PC-3 (cell line): Measurements from ENCODE around the gene GPR152.

Source experiments
- EZH2 ChIP-seq: fragments of 300-600 bp; sonication (generic); IDR thresholded peaks from one replicate; pipeline ENCODE4 v1.6.1; 2017; ENCODE audit warnings: antibody characterized with exemption, mild to moderate bottlenecking, low read length; ENCODE audit not compliant: unreplicated experiment
- EZH2phosphoT487 ChIP-seq: fragments of 300-600 bp; sonication (generic); IDR thresholded peaks from 2 replicates; pipeline ENCODE4 v1.6.1; 2018; ENCODE audit warnings: mild to moderate bottlenecking, antibody characterized with exemption, low read length, borderline replicate concordance
- TF ChIP-seq, protein P1 (sequence below): fragments of 300-600 bp; sonication (generic); conservative IDR thresholded peaks from 2 replicates; pipeline ENCODE4 v1.5.1; 2017; ENCODE audit warnings: antibody characterized with exemption, low read depth, mild to moderate bottlenecking, low read length

DNA sequence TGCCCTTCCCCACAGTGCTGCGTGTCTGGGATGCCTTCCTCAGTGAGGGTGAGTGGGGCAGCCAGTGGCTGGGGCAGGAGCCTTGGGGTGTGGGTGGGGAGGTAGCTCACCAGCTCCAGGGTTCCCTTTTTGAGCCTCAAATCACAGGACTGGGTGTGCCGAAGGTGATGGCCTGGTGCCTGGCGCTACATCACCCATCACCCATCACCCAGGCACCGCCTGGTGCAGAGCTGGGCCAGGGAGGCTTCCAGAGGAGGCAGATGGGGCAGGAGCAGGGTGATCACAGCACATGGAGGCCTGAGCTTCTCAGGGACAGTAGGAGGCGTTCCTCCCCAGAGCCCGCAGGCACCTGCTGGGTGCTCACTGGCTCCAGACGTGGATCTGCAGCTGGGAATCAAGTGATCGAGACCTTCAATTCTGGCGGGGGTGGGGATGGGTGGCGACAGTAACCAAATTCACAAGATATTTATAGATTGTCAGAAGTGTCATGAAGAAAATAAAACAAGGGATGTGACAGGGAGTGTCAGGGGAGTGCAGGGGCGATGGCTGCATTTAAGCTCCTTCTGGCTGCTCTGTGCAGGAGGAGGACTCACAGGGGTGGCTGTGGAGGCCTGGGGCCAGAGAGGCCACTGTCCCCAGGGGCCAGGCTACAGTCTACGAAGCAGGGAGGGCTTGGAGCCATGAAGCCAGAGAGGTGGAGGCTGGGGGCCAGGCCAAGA, 45.4 kb downstream of the GPR152 start:
- TF ChIP-seq, protein P1, sequence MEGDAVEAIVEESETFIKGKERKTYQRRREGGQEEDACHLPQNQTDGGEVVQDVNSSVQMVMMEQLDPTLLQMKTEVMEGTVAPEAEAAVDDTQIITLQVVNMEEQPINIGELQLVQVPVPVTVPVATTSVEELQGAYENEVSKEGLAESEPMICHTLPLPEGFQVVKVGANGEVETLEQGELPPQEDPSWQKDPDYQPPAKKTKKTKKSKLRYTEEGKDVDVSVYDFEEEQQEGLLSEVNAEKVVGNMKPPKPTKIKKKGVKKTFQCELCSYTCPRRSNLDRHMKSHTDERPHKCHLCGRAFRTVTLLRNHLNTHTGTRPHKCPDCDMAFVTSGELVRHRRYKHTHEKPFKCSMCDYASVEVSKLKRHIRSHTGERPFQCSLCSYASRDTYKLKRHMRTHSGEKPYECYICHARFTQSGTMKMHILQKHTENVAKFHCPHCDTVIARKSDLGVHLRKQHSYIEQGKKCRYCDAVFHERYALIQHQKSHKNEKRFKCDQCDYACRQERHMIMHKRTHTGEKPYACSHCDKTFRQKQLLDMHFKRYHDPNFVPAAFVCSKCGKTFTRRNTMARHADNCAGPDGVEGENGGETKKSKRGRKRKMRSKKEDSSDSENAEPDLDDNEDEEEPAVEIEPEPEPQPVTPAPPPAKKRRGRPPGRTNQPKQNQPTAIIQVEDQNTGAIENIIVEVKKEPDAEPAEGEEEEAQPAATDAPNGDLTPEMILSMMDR, result no peak
- no peak for TF ChIP-seq EZH2
- no peak for TF ChIP-seq EZH2phosphoT487
